ENCODE measurements around the gene SNCA.

SNCA gene

DNA sequence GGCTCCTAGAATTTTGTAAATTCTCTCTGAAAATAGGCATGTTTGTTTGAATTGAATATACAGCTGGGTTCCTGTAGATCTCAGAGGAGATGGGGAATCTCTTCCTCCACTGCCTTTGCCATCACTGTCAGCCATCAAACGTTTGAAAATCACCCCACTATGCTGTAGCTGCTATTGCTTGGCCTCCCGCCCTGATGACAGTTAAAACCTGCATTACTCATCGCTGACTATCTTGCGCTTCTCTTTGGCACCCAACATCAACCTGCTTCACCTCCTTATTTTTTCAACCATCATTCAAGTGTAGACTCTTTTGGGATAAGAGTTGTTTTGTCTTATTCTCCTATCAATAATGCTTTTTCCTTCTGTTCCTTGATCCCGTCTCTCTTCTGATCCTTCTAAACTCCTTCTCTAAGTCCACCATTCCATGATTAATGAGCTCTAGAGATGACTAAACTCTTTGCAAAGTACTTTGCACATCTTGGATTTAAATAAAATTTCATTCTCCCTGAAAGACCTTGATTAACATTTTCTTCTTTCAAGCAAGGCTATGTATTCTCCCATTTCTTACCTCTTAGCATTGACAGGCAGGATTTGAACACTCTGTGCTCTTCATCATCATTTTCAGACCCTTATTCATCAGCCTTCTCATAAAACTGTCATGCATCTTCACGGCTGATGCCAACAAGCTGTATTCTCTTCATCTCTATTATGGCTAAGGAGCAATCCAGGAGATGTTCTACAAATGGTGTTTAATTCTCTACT is 133.0 kb downstream of the SNCA start:
- no peak for FAIRE-seq

DNA sequence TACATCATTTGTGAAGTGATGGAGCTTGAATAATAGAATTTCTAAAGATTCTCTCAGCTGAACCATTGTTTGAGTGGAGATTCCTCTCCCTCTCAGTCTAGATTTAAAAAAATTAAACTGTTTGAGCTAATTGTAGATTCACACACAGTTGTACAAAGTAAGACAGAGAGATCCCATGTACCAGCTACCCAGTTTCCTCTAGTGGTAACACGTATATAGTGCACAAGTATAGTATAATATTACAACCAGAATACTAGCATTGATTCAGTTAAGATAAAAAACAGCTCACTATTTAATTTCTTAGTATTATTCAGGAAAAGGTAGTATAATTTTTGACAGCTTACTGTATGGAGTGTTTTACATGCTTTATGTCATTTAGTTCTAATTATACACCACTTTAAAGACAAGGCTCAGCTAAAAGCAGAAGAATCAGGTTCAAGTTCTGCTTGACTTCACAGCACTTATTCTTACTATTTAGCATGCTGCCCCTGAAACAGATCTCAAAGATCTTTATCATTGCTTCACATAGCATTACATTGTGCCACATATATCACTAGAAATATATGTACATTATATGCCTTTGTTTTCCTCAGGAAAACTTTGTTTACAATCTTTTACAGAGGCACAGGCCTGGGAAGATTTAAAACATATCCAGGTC is 136.1 kb downstream of the SNCA start:
- no peak for FAIRE-seq

DNA sequence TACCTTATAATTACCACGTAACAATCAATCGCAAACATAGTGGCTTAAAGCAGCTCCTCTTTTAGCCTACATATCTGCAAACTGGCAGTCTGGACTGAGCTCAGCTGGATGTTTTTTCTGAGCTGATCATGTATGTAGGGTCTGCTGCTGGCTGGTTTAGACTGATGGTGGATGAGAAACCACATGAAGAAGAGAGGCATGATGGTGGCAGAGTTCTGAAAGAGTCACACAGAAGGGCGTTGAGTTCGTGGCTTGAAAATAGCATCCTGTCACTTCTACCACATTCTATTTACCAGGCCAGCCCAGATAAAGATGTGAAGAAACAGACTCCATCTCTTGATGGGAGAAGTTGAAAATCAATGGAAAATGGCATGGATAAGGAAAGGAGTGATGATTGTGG is 151.3 kb downstream of the SNCA start:
- no peak for FAIRE-seq

DNA sequence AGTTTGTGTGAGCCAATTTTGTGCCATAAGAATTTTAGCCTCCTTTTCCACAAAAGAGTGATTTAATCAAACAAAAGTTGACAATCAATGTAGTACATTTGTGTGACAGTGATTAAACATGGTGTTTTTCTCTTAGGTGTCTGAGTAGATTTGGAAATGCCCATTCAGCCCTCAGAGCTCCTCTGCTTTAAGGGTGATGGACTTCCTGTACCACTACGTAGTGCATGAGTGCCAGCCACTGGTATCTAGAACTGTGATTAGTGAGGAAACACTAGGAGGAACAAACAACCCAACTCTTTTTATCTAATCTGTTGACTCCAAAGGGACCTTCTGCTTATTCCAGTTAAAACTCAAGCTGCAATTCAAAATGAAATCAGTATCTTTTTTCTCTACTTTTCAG is 151.7 kb downstream of the SNCA start:
- FAIRE-seq: no peak

DNA sequence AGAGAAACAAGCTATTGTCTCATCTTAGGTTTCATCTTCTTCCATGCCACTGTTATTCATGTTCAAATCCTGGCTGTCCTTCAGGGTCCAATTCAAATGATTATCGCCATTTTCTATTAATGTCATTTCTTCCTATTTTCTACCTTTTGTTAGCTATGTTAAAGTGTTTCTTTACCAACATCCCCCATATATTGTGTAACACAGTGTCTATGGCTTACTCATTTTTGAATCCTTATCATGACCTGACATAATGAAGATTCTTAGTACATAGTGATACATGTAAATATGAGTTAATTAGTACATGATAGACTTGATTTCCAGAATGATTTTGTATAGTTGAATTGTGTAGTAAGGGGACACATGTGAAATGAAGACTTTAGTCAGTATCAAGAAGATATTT is 152.4 kb downstream of the SNCA start:
- FAIRE-seq: no peak

DNA sequence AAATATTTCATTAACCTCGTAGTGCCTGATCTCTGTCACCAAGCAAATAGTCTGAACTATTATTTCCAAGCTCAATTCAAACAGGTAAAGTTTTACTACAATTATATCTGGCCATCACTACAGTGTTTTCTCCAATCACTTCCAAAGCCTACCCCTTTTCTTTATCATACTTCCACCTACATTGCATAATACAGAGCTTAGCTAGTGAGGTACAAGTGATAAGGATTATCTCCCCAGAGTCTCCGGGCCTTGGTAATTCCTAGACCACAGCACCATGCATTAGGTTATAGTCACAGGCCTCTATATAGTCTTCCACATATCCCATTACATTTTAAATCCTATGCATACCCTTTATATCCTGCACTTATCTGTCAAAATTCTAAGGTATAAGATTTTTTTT is 154.2 kb downstream of the SNCA start:
- FAIRE-seq: no peak

DNA sequence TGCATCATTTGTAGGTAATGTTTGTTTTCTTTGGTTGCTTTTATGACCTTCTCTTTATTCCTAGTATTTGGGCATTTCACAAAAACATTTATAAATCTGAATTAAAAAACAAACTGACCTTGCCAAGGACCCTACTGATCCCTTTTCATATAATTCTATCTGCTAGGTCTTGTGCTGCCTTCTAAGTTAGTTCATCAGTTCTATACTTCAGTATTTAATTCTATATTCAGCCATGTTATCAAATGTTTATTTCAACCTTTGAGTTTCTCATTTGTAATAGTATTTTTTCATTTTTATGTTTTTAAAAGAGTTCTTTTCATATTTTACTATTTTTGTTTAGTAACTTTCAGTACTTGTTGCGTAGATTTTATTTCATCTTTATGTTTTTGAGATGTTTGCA is 155.3 kb downstream of the SNCA start:
- peak; percentile 61 for FAIRE-seq

DNA sequence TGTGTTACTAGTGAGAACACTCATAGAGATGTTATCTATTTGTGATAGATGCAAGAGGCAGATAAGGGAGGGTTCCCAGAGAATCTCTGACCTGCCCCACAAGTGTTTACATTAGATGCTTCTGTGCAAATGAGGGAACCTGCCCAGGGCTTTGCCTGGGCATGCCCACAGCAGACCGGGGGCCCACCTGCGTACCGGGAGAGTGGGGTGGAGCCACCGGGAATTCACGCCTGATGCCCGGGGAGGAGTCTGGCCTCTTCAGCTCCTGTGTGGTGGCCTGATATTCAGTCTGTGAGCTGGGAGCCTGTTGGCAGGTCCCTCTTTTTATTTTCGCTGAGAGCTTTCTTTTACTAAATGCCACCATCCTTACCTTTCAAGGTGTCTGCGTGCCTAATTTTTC is 155.7 kb downstream of the SNCA start:
- no peak for FAIRE-seq

DNA sequence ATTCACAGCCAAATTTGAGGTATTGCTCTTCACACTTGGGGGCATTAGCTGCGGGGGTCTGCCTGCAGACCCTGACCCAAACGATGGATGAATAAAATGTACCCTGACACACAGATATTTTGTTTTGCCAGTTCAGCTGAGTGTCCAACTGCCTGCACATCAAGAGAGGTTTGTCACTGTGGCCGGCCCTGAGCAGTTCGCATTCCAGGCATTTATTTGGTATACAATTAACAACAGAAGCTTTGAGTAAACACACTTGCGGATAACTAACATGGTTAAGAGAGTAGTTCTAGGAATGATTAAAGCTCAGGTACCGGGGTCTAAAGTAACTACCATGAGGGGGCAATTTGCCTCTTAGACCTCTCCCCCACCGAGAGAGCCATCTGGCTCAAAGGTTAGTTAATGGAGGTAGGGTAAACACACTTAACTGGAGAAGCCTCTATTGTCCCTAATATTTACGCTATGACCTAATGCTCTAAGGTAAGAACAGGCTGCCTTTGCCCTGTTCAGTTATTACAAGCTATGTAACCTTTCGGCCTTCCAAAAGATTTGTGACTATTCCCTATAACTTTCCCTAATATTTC is 162.0 kb downstream of the SNCA start:
- no peak for FAIRE-seq

Measured in endometrium (tissue), 2 donors.